ENCODE results near the gene SCRN2. TPM values are rescaled to one million over a fixed set of nuclear protein-coding genes. Genes with fewer than 3 reads are reported as not detected.

The SCRN2 gene
- total RNA-seq, 1 experiment from 2014 or later: 16.2 TPM

GRCh38 chr17:47803201-47803600, 37.9 kb downstream of the SCRN2 start:
- CTCF ChIA-PET: interaction anchor here (0.7 to 3.1 kb wide), 5 partner anchors 18 to 141 kb away, joined by 3 to 33 read pairs (median 5); partner anchors contain the start of gene OSBPL7
- Mint-ChIP-seq H3K27ac (ENCODE audit: low read depth, unreplicated experiment) (no peak overlapping the region), H3K27me3 (ENCODE audit: insufficient read depth, unreplicated experiment) (peaks cover under 1% of the 10 kb centered on the region), H3K9me3 (ENCODE audit: unreplicated experiment) (no peaks in the 10 kb centered on the region), H3K4me3 (ENCODE audit: unreplicated experiment) (no peak overlapping the region), H3K4me1 (ENCODE audit: insufficient read depth, unreplicated experiment) (no peaks in the 10 kb centered on the region), H3K36me3 (ENCODE audit: insufficient read depth, unreplicated experiment) (no peaks in the 10 kb centered on the region)
- no TSS peak for BruUV-seq (replicated peaks)
- no peak for TF ChIP-seq CTCF (IDR thresholded peaks at IDR 0.05; ENCODE audit: unreplicated experiment)
- POLR2A ChIA-PET: interaction anchor here (0.7 to 1.0 kb wide), 2 partner anchors 18 to 102 kb away, joined by 3 to 4 read pairs; partner anchors contain the start of gene OSBPL7
- DNase-seq (ENCODE audit: unreplicated experiment): no peak
- intact Hi-C loops (cut with micrococcal nuclease): no loop called here

GRCh38 chr17:47802341-47803022, 38.6 kb downstream of the SCRN2 start:
- ChIA-PET POLR2A (interaction anchor here (0.7 to 1.4 kb wide), 2 partner anchors 73 to 137 kb away, joined by 3 read pairs; no protein-coding TSS in a partner anchor), CTCF (interaction anchor here (0.6 to 3.1 kb wide), 14 partner anchors 13 to 168 kb away, joined by 3 to 33 read pairs (median 4); partner anchors contain the start of genes CDK5RAP3 and OSBPL7)
- Mint-ChIP-seq H3K27me3 (ENCODE audit: insufficient read depth, unreplicated experiment) (peaks cover 8% of the 10 kb centered on the region), H3K36me3 (ENCODE audit: insufficient read depth, unreplicated experiment) (no peaks in the 10 kb centered on the region), H3K4me3 (ENCODE audit: unreplicated experiment) (no peak overlapping the region), H3K27ac (ENCODE audit: low read depth, unreplicated experiment) (no peak overlapping the region), H3K9me3 (ENCODE audit: unreplicated experiment) (no peaks in the 10 kb centered on the region), H3K4me1 (ENCODE audit: insufficient read depth, unreplicated experiment) (no peaks in the 10 kb centered on the region)
- no TSS peak for BruUV-seq (replicated peaks)
- intact Hi-C loops (cut with micrococcal nuclease): loop anchor here (1.0 kb wide), 2 partner anchors 26 to 104 kb away; no protein-coding TSS in a partner anchor
- DNase-seq (ENCODE audit: unreplicated experiment): peak; percentile 67
- TF ChIP-seq CTCF (IDR thresholded peaks at IDR 0.05; ENCODE audit: unreplicated experiment): peak; percentile 70

GRCh38 chr17:47801906-47802305, 39.2 kb downstream of the SCRN2 start:
- Mint-ChIP-seq H3K9me3 (ENCODE audit: unreplicated experiment) (no peaks in the 10 kb centered on the region), H3K27me3 (ENCODE audit: insufficient read depth, unreplicated experiment) (peaks cover 14% of the 10 kb centered on the region), H3K27ac (ENCODE audit: low read depth, unreplicated experiment) (no peak overlapping the region), H3K36me3 (ENCODE audit: insufficient read depth, unreplicated experiment) (no peaks in the 10 kb centered on the region), H3K4me3 (ENCODE audit: unreplicated experiment) (no peak overlapping the region), H3K4me1 (ENCODE audit: insufficient read depth, unreplicated experiment) (no peaks in the 10 kb centered on the region)
- BruUV-seq (replicated peaks): no TSS peak
- intact Hi-C loops (cut with micrococcal nuclease): loop anchor here (1.0 kb wide), 2 partner anchors 26 to 104 kb away; no protein-coding TSS in a partner anchor
- ChIA-PET POLR2A (interaction anchor here (0.7 to 1.4 kb wide), 2 partner anchors 72 to 137 kb away, joined by 3 read pairs; no protein-coding TSS in a partner anchor), CTCF (interaction anchor here (0.6 to 3.1 kb wide), 18 partner anchors 9 to 216 kb away, joined by 3 to 33 read pairs (median 4); partner anchors contain the start of gene OSBPL7)
- no peak for TF ChIP-seq CTCF (IDR thresholded peaks at IDR 0.05; ENCODE audit: unreplicated experiment)
- no peak for DNase-seq (ENCODE audit: unreplicated experiment)

- Mint-ChIP-seq H3K27ac (ENCODE audit: low read depth, unreplicated experiment) (no peak overlapping the region), H3K4me3 (ENCODE audit: unreplicated experiment) (no peak overlapping the region), H3K9me3 (ENCODE audit: unreplicated experiment) (no peaks in the 10 kb centered on the region), H3K27me3 (ENCODE audit: insufficient read depth, unreplicated experiment) (peaks cover 20% of the 10 kb centered on the region), H3K4me1 (ENCODE audit: insufficient read depth, unreplicated experiment) (no peaks in the 10 kb centered on the region), H3K36me3 (ENCODE audit: insufficient read depth, unreplicated experiment) (no peaks in the 10 kb centered on the region)
- CTCF ChIA-PET: interaction anchor here (0.6 to 3.1 kb wide), 17 partner anchors 8 to 217 kb away, joined by 3 to 33 read pairs (median 4); partner anchors contain the start of gene OSBPL7
- no peak for TF ChIP-seq CTCF (IDR thresholded peaks at IDR 0.05; ENCODE audit: unreplicated experiment)
- no peak for DNase-seq (ENCODE audit: unreplicated experiment)
- BruUV-seq (replicated peaks): no TSS peak
- intact Hi-C loops (cut with micrococcal nuclease): no loop called here
- POLR2A ChIA-PET: interaction anchor here (1.4 kb wide), 1 partner anchor 136 kb away, joined by 3 read pairs; no protein-coding TSS in a partner anchor
These were observed 39.8 kb downstream of the SCRN2 start for GRCh38 chr17:47801176-47801765.

Measured in MCF 10A (cell line).